Measurements from ENCODE around the gene SEC24B. TPM values are rescaled to one million over a fixed set of nuclear protein-coding genes. Genes with fewer than 3 reads are reported as not detected.
"Not testable (repeated sequence)": the region's sequence is repeated elsewhere in the genome, so short reads cannot be mapped to it uniquely, and the experiment has no call there.

Gene SEC24B
- total RNA-seq, 1 donor from 2014 or later = 29.9 TPM

GRCh38 chr4:109497511-109497910 is 63.9 kb downstream of the SEC24B start:
- intact Hi-C loops (cut with micrococcal nuclease) = no loop called here

GRCh38 chr4:109499513-109499912 is 65.9 kb downstream of the SEC24B start:
- intact Hi-C loops (cut with micrococcal nuclease) = no loop called here

GRCh38 chr4:109506890-109507289 is 73.3 kb downstream of the SEC24B start:
- intact Hi-C loops (cut with micrococcal nuclease) = no loop called here

- intact Hi-C loops (cut with micrococcal nuclease) = no loop called here
These were observed 77.1 kb downstream of the SEC24B start for GRCh38 chr4:109510687-109511086.

GRCh38 chr4:109511414-109511813 is 77.8 kb downstream of the SEC24B start:
- intact Hi-C loops (cut with micrococcal nuclease) = no loop called here

GRCh38 chr4:109513368-109513767 is 79.8 kb downstream of the SEC24B start:
- intact Hi-C loops (cut with micrococcal nuclease) = not testable (repeated sequence)

GRCh38 chr4:109532182-109532581 is 98.6 kb downstream of the SEC24B start:
- intact Hi-C loops (cut with micrococcal nuclease) = no loop called here

- intact Hi-C loops (cut with micrococcal nuclease) = no loop called here
These were observed 111.8 kb downstream of the SEC24B start for GRCh38 chr4:109545401-109545800.

GRCh38 chr4:109547394-109547793 is 113.8 kb downstream of the SEC24B start:
- intact Hi-C loops (cut with micrococcal nuclease) = no loop called here

GRCh38 chr4:109548655-109549054 is 115.0 kb downstream of the SEC24B start:
- intact Hi-C loops (cut with micrococcal nuclease) = no loop called here

GRCh38 chr4:109552237-109552636 is 118.6 kb downstream of the SEC24B start:
- intact Hi-C loops (cut with micrococcal nuclease) = no loop called here

GRCh38 chr4:109553130-109553529 is 119.5 kb downstream of the SEC24B start:
- intact Hi-C loops (cut with micrococcal nuclease) = no loop called here

- intact Hi-C loops (cut with micrococcal nuclease) = no loop called here
These were observed 121.4 kb downstream of the SEC24B start for GRCh38 chr4:109554971-109555370.

- intact Hi-C loops (cut with micrococcal nuclease) = no loop called here
These were observed 123.8 kb downstream of the SEC24B start for GRCh38 chr4:109557433-109557832.

GRCh38 chr4:109558095-109558494 is 124.5 kb downstream of the SEC24B start:
- intact Hi-C loops (cut with micrococcal nuclease) = not testable (repeated sequence)

- intact Hi-C loops (cut with micrococcal nuclease) = no loop called here
These were observed 126.0 kb downstream of the SEC24B start for GRCh38 chr4:109559625-109559982.

- intact Hi-C loops (cut with micrococcal nuclease) = loop anchor here (1.0 to 5.0 kb wide), 7 partner anchors 131 to 1839 kb away; partner anchors contain the start of genes HADH, LEF1 and PAPSS1
These were observed 126.5 kb downstream of the SEC24B start, which contains the start of gene MCUB for GRCh38 chr4:109559983-109560686. TSS of gene MCUB (plus strand) at chr4:109560246. CDS start at chr4:109560338, 92 bp downstream.

- intact Hi-C loops (cut with micrococcal nuclease) = loop anchor here (1.0 to 5.0 kb wide), 15 partner anchors 13 to 1840 kb away; partner anchors contain the start of genes CASP6, GAR1, HADH and LEF1
These were observed 127.3 kb downstream of the SEC24B start for GRCh38 chr4:109560687-109561461.

- intact Hi-C loops (cut with micrococcal nuclease) = loop anchor here (5.0 kb wide), 3 partner anchors 955 to 1575 kb away; partner anchors contain the start of genes HADH and LEF1
These were observed 129.0 kb downstream of the SEC24B start for GRCh38 chr4:109562457-109563239.

GRCh38 chr4:109571494-109571893 is 137.9 kb downstream of the SEC24B start:
- intact Hi-C loops (cut with micrococcal nuclease) = no loop called here

- intact Hi-C loops (cut with micrococcal nuclease) = no loop called here
These were observed 138.5 kb downstream of the SEC24B start for GRCh38 chr4:109572154-109572553.
